Activated naive CD8-positive, alpha-beta T cell treated with anti-CD3 and anti-CD28 coated beads for 36 hours (primary cell): ENCODE data around the gene ZFYVE27. TPM values are rescaled to one million over a fixed set of nuclear protein-coding genes. Genes with fewer than 3 reads are reported as not detected.

Experiments used
- DNase-seq: peaks from one replicate; pipeline ENCODE4 v3.0.0; 2021
- H3K27ac Mint-ChIP-seq: one replicate; pipeline ENCODE4 v1.8.0; 2022; ENCODE audit warnings: mild to moderate bottlenecking, moderate library complexity, mixed read lengths
- H3K27me3 Mint-ChIP-seq: one replicate; pipeline ENCODE4 v1.8.0; 2022; ENCODE audit warnings: mild to moderate bottlenecking, mixed read lengths
- H3K36me3 Mint-ChIP-seq: one replicate; pipeline ENCODE4 v1.8.0; 2021; ENCODE audit warnings: mild to moderate bottlenecking, mixed read lengths
- H3K4me1 Mint-ChIP-seq: one replicate; pipeline ENCODE4 v1.8.0; 2021; ENCODE audit warnings: mixed read lengths
- H3K4me3 Mint-ChIP-seq: one replicate; pipeline ENCODE4 v1.8.0; 2022; ENCODE audit warnings: mild to moderate bottlenecking, moderate library complexity, mixed read lengths
- H3K9me3 Mint-ChIP-seq: one replicate; pipeline ENCODE4 v1.8.0; 2022; ENCODE audit warnings: mixed read lengths
- total RNA-seq, 2 experiments: library from RNA; stranded (reverse); gene quantifications; one replicate each; pipeline ENCODE4 v1.2.3, GENCODE V29; 2021

Gene ZFYVE27
- total RNA-seq, 2 experiments from 2014 or later = 20.9 to 22.8 TPM

DNA sequence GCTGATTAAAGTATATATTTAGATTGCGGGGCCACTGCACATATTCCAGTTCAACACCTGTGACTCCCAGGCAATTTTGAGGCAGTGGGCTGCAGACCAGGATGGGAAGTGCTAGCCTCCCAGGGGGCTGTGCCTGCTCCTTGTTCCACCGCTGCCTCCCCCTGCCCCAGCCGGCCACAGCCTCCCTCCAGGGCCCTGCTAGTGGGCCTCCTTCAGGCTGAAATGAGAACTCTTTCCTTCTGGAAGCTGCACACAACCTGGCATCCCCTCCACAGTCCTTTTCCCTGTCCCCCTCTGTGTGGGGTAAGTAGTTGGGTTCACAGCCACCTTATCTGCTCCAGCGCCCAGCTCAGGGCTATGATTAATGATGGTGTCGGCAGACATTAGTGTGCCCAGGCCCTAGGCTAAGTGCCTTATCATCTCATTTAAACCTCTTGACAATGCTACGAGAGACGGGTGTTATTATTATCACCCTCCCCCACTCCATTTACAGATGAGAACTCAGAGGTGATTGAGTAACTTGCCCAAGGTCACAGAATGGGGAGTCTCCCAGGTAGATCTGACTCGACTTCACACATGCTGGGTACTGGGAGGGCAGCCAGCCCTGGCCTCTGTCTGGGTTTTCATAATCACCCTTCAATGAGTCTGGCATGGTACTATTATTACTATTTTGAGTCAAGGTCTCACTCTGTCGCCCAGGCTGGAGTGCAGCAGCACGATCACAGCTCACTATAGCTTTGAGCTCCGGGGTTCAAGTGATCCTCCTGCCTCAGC, 45.7 kb downstream of the ZFYVE27 start:
- Mint-ChIP-seq H3K4me1 (peaks cover 25% of the 10 kb centered on the region), H3K36me3 (no peaks in the 10 kb centered on the region), H3K4me3 (no peak overlapping the region), H3K9me3 (no peaks in the 10 kb centered on the region), H3K27ac (no peak overlapping the region), H3K27me3 (no peaks in the 10 kb centered on the region)
- DNase-seq = no peak

DNA sequence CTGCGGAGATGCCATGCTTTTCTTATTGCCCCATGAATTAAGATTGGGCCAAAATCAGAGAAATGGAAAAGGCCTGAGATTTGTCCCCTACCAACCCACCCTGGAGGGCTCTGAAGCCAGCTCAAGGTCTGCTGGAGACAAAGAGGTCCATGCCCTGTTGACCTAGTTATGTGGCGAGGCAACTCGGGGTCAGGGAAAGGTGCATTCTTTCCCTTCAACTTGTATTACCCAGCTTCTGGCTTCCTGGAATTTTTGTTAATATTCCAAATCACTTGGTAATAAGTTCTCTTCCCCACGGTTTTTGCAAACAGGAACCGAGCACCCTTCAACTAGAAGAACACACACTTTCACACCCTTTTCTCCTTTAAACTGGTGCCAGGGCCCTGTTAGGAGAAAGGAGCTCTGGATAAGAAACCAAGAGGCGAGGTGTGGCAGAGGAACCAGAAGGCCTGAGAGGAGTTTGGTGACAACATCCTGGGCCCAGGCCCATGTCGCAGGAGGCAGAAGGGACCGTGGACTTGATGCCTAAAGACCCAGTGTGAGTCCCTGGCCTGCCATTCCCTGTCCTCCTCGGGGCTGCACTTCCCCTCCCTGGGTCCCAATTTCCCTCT, 47.4 kb downstream of the ZFYVE27 start:
- no peaks in the 10 kb centered on the region for H3K36me3 Mint-ChIP-seq
- peaks cover 30% of the 10 kb centered on the region for H3K4me1 Mint-ChIP-seq
- H3K4me3 Mint-ChIP-seq = no peak overlapping the region
- no peak for DNase-seq
- H3K27ac Mint-ChIP-seq = no peak overlapping the region
- H3K9me3 Mint-ChIP-seq = no peaks in the 10 kb centered on the region
- no peaks in the 10 kb centered on the region for H3K27me3 Mint-ChIP-seq

DNA sequence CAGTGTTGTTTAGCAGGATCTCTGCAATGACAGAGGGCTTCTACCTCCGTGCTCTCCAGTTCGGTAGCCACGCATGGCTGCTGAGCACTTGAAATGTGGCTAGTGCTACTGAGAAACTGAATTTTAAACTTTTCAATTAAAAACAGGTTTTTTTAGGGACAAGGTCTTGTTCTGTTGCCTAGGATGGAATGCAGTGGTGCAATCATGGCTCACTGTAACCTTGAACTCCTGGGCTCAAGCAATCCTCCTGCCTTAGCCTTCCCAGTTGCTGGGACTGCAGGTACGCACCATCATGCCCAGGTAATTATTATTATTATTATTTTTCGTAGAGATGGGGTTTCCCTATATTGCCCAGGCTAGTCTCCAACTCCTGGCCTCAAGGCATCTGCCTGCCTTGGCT, 48.3 kb downstream of the ZFYVE27 start:
- H3K36me3 Mint-ChIP-seq = no peaks in the 10 kb centered on the region
- no peak for DNase-seq
- H3K4me1 Mint-ChIP-seq = peaks cover 26% of the 10 kb centered on the region

DNA sequence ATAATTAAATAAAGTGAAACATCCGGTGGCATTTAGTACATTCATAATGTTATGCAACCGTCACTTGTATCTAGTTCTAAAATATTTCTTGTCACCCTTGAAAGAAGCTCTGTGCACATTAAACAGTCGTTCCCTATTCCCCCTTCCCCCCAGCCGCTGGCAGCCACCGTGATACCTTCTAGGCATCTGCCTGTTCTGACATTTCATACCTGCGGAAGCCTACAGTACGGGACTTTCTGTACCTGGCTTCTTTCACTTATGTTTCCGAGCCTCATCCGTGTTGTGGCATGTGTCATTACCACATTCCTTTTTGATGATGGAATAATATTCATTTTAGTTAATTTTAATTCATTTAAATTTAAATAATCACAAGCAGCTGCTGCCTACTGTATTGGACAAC, 48.8 kb downstream of the ZFYVE27 start:
- peaks cover 22% of the 10 kb centered on the region for H3K4me1 Mint-ChIP-seq
- H3K27ac Mint-ChIP-seq = no peak overlapping the region
- no peak for DNase-seq
- no peak overlapping the region for H3K4me3 Mint-ChIP-seq
- no peaks in the 10 kb centered on the region for H3K27me3 Mint-ChIP-seq
- no peaks in the 10 kb centered on the region for H3K36me3 Mint-ChIP-seq
- H3K9me3 Mint-ChIP-seq = no peaks in the 10 kb centered on the region

More for the DNA sequence above, 48.3 kb downstream of the ZFYVE27 start:
- Mint-ChIP-seq H3K4me3 (no peak overlapping the region), H3K9me3 (no peaks in the 10 kb centered on the region), H3K27me3 (no peaks in the 10 kb centered on the region), H3K27ac (no peak overlapping the region)

DNA sequence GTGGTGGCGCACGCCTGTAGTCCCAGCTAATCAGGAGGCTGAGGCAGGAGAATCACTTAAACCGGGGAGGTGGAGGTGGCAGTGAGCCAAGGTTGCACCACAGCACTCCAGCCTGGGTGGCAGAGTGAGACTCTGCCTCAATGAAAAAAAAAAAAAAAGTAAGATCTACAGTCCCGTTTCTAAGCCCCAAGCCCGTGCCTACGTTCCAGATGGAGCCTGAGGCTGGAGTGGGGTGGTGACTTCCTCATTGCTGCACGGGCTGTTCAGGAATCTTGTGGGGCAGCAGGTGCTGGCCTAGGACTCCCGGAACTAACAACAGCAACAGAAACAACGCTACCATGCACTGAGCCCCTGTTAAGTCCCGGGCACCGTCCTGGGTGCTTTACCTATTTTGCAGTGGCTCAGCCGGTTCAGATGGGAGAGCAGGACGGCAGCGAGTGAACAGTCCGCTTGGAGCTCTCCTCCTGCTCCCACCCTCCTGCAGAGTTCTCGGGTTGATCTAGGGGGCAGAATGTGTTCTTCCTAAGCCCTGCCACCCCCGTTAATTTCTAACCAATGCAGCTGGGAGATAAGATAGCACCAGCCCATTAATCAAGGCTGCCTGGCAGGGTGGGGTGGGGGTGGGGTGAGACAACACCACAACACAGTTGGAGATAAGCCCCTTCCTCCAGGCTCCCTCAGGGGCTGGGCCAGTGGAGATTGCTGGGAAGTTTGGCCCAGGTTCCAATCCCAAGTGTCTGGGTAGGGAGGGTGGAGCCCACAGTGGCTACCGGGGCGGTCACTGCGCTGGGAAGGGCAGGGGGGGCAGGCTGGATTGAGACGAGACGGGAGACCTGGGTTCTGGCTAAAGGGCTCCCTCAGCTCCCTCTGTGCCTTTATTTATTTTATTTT, 51.9 kb downstream of the ZFYVE27 start:
- H3K27ac Mint-ChIP-seq = no peak overlapping the region
- no peak overlapping the region for H3K4me3 Mint-ChIP-seq
- no peaks in the 10 kb centered on the region for H3K27me3 Mint-ChIP-seq

DNA sequence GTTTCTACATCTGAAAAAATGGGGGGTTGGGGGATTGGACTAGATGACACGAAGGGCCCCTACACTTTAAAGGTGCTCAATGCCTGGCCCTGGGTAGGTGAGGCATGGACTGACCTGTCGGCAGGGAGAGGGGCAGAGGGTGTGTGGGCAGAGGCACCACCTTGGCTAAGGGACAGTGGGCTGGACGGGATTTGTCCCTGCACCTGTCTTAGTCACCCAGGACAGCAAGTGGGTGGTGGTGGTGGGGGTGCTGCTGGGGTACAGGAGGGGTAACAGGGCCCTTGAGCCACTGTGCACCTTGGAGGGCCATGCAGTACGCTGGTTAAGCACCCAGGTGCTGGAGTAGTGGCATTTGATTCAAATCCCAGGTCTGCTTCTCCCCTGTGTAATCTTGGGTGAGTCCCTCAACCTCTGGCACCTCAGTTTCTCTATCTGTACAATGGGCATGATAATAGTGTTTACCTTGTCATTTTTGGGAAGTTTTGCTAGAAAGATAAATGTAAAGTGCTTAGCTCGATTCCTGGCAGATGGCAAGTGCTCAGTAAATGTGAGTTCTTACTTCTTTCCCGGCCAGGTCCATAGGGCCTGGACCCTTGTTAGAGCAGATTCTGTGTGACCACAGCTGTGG, 53.0 kb downstream of the ZFYVE27 start:
- H3K36me3 Mint-ChIP-seq = no peaks in the 10 kb centered on the region

More for the DNA sequence above, 51.9 kb downstream of the ZFYVE27 start:
- no peaks in the 10 kb centered on the region for H3K9me3 Mint-ChIP-seq
- DNase-seq = no peak
- H3K4me1 Mint-ChIP-seq = peaks cover 11% of the 10 kb centered on the region
- no peaks in the 10 kb centered on the region for H3K36me3 Mint-ChIP-seq

DNA sequence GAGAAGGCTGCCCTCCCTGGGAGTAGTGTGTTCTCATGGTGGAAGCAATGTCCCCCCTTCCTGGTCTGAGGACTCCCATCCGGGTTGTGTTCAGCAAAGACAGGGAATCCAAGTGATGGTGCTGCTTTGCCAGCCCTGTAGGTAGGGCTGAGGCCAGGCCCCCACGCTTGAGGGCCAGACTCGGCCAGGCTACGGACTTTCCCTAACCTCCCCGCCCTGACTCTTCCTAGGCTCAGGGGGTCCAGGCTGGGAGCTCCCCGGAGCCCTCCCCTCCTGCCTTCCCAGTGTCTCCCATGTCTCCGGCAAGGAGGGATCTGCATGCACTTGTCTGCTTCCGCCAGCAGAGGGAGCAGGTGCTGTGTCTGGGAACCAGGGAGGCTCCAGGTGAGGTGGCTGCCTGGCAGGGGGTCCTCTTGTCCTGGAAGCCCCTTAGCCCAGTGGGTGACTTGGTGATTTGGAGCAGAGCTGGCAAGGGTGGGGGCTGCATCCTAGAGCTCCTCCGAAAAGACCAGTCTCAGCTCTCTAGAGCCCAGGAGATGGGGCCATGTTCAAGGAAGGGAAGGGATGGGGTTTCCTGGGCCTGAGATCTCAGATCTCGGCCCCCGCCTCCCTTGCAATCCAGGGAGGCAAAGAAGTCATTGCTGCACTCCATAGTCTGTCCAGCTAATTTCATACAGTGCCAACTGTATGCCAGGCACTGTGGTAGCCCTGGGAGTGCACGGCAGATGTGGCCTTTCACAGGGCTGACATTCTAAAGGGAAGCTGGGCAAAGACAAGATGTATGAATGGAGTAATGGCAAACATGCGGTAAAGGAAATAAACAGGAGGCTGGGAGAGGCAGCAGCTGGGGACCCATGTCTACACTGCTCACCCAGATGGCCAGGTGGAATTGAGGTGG, 55.1 kb downstream of the ZFYVE27 start:
- peaks cover 25% of the 10 kb centered on the region for H3K4me1 Mint-ChIP-seq
- no peak overlapping the region for H3K4me3 Mint-ChIP-seq
- no peak overlapping the region for H3K27ac Mint-ChIP-seq

More for the DNA sequence above, 53.0 kb downstream of the ZFYVE27 start:
- Mint-ChIP-seq H3K4me3 (no peak overlapping the region), H3K9me3 (no peaks in the 10 kb centered on the region), H3K27me3 (no peaks in the 10 kb centered on the region), H3K27ac (no peak overlapping the region), H3K4me1 (peaks cover 11% of the 10 kb centered on the region)
- DNase-seq = no peak

DNA sequence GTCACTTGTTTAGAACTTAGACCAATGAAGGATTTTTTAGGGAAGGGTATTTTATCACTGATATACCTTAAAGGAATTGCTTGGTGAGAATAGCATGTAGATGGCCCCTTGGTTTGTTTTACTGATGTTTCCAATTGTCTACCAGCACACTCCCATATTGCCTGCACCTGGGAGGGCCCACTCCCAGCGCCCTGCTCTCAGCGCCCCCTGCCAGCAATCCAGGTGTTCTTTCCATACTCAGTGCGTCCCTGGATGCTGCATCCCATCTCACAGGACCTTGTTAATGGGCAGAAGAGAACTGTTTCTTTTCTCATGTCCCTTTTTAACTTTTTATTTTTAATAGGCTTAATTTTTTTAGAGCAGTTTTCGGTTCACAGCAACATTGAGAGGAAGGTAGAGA, 59.0 kb downstream of the ZFYVE27 start:
- peaks cover 9% of the 10 kb centered on the region for H3K36me3 Mint-ChIP-seq
- peaks cover 14% of the 10 kb centered on the region for H3K9me3 Mint-ChIP-seq
- DNase-seq = no peak
- H3K4me3 Mint-ChIP-seq = no peak overlapping the region
- no peaks in the 10 kb centered on the region for H3K27me3 Mint-ChIP-seq
- peak overlapping the region; percentile 85 for H3K27ac Mint-ChIP-seq
- H3K4me1 Mint-ChIP-seq = peaks cover 22% of the 10 kb centered on the region

More for the DNA sequence above, 55.1 kb downstream of the ZFYVE27 start:
- peak; percentile 69 for DNase-seq
- Mint-ChIP-seq H3K27me3 (no peaks in the 10 kb centered on the region), H3K9me3 (no peaks in the 10 kb centered on the region), H3K36me3 (peaks cover 2% of the 10 kb centered on the region)

DNA sequence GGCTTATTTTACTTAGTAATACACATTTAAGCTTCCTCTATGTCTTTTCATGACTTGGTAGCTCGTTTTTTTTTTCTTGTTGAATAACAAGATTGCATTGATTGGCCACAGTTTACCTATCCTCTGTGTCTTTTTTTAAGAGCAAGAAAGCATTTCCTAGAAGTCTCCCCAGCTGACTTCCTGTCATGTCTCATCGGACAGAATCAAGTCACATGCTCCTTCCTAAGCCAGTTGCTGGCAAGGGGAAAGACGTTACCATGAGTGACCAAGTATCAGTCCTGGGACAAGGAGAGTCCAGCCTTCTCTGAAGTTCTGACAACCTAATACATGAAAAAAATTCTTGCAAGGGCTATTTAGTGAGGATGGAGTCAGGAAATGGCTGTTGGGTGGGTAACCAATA, 59.7 kb downstream of the ZFYVE27 start:
- Mint-ChIP-seq H3K36me3 (peaks cover 9% of the 10 kb centered on the region), H3K4me1 (peaks cover 21% of the 10 kb centered on the region), H3K27ac (peak overlapping the region; percentile 85)

DNA sequence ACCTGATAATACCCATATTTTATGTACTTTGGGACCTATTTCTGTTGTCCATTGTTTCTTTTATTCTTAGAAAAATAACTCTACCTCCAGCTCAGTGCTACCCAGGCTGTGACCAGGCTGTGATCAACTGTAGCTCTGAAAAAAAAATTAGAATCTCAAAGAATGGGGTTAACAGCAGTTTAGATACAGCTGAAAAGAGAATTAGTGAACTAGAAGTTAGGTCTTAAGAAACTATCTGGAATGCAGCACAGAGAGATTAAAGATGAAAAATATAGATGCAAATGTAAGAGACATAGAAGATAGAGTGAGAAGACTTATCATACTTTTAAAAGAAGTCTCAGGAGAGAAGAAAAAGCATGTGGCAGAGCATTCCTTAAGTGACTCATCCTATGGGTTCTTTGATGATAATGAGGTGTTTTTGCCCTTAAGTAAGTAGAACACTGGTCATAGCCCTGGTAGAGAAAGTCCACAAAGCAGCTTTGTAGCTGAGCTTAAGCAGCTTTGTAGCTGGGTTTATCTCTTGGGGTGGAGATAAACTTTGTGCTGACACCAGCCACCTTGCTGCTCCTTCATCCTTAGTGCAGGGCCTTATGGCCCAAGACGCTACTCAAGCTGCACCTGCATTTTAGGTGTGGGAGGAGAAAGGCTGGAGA, 62.2 kb downstream of the ZFYVE27 start:
- DNase-seq = no peak
- Mint-ChIP-seq H3K27me3 (no peaks in the 10 kb centered on the region), H3K9me3 (peaks cover 14% of the 10 kb centered on the region), H3K4me3 (no peak overlapping the region), H3K36me3 (peaks cover 9% of the 10 kb centered on the region), H3K27ac (no peak overlapping the region), H3K4me1 (peaks cover 15% of the 10 kb centered on the region)

More for the DNA sequence above, 59.7 kb downstream of the ZFYVE27 start:
- Mint-ChIP-seq H3K9me3 (peaks cover 14% of the 10 kb centered on the region), H3K4me3 (peak overlapping the region; percentile 26), H3K27me3 (no peaks in the 10 kb centered on the region)
- peak; percentile 24 for DNase-seq

DNA sequence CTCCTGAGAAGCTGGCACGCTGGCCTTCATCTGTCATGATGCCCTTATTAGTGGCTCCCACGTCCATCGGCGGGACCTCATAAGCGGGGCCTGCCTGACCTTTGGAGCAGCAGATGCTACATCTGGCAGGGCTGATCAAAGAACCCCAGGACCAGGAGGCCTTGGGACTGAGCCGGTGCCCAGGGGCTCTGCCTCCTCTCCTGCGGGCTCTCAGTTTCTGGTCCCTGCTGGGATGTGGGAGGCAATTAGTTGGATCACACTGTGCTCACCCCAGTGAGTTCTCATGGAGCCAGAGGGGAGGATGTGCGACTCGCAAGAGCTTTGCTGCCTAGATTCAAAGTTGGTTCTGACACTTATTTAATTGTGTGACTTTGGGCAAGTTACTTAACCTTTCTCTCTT, 63.5 kb downstream of the ZFYVE27 start:
- H3K4me1 Mint-ChIP-seq = peaks cover 15% of the 10 kb centered on the region
- H3K27ac Mint-ChIP-seq = no peak overlapping the region
- no peak overlapping the region for H3K4me3 Mint-ChIP-seq
- peaks cover 9% of the 10 kb centered on the region for H3K36me3 Mint-ChIP-seq
- no peaks in the 10 kb centered on the region for H3K27me3 Mint-ChIP-seq
- DNase-seq = no peak
- H3K9me3 Mint-ChIP-seq = peaks cover 14% of the 10 kb centered on the region

DNA sequence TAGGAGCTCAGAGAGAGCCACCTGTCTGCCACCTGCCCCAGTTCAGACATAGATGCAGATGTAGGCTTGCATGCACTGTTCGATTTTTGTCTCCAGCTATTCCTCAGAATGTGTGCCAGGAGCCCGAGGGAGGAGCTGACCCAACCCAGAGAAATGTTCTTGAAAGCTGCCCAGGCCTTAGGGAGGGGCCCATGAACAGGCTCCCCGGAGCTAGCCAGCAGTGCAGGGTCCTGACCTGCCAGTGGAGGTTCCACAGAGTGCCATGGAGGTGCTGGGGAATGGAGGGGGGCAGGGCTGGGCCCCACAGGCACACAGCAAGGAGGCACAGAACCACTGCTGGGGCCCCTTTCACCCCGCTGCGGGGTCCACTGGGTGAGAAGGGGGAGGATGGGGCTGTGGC, 64.5 kb downstream of the ZFYVE27 start:
- peaks cover 8% of the 10 kb centered on the region for H3K4me1 Mint-ChIP-seq
- peaks cover 14% of the 10 kb centered on the region for H3K9me3 Mint-ChIP-seq
- H3K27me3 Mint-ChIP-seq = no peaks in the 10 kb centered on the region
- DNase-seq = no peak
- H3K36me3 Mint-ChIP-seq = peaks cover 8% of the 10 kb centered on the region
- H3K4me3 Mint-ChIP-seq = no peak overlapping the region
- no peak overlapping the region for H3K27ac Mint-ChIP-seq

DNA sequence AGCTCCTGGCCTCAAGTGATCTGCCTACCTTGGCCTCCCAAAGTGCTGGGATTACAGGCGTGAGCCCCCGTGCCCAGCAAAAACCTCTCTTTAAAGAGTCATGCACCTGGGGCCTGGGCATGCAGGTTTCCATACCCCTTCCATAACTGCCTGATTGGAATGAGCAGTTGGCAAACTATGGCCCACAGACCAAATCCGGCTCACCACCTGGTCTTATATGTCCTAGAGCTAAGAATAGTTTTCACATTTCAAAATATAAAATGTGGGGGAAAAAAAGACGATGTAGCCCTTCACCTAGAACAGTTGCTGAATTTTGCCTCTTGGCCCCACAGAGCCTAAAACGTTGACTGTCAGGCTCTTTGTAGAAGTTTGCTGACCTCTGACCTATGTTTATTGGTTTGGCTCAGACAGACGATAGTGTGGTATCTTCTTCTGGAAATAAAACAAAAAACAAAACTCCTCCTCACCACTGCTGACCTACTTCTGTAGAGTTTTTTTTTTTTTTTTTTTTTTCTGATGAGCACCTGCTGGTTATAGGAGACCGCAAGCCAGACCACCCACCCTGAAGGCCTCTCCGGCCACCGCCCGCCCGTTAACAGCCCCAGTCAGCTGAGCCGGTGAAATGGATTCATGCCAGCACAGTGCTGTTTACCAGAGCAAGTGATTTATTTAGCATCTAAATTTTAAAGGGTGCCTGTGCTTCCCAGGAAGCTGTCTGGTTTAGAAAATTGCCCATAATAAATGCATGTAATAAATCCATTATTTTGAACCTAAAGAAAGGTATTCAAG, 68.4 kb downstream of the ZFYVE27 start:
- no peak overlapping the region for H3K4me3 Mint-ChIP-seq
- no peaks in the 10 kb centered on the region for H3K9me3 Mint-ChIP-seq
- H3K36me3 Mint-ChIP-seq = no peaks in the 10 kb centered on the region
- H3K27ac Mint-ChIP-seq = no peak overlapping the region
- no peak for DNase-seq
- no peaks in the 10 kb centered on the region for H3K4me1 Mint-ChIP-seq
- H3K27me3 Mint-ChIP-seq = no peaks in the 10 kb centered on the region
